GM19023 (cell line): ENCODE results near the gene PRUNE1.

Source experiments
- ATAC-seq: cut with Tn5 transposase; IDR thresholded peaks from one replicate; pipeline ENCODE4 v1.9.1; 2021; ENCODE audit warnings: mild to moderate bottlenecking, moderate library complexity; ENCODE audit not compliant: unreplicated experiment

PRUNE1 gene, protein sequence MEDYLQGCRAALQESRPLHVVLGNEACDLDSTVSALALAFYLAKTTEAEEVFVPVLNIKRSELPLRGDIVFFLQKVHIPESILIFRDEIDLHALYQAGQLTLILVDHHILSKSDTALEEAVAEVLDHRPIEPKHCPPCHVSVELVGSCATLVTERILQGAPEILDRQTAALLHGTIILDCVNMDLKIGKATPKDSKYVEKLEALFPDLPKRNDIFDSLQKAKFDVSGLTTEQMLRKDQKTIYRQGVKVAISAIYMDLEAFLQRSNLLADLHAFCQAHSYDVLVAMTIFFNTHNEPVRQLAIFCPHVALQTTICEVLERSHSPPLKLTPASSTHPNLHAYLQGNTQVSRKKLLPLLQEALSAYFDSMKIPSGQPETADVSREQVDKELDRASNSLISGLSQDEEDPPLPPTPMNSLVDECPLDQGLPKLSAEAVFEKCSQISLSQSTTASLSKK

DNA sequence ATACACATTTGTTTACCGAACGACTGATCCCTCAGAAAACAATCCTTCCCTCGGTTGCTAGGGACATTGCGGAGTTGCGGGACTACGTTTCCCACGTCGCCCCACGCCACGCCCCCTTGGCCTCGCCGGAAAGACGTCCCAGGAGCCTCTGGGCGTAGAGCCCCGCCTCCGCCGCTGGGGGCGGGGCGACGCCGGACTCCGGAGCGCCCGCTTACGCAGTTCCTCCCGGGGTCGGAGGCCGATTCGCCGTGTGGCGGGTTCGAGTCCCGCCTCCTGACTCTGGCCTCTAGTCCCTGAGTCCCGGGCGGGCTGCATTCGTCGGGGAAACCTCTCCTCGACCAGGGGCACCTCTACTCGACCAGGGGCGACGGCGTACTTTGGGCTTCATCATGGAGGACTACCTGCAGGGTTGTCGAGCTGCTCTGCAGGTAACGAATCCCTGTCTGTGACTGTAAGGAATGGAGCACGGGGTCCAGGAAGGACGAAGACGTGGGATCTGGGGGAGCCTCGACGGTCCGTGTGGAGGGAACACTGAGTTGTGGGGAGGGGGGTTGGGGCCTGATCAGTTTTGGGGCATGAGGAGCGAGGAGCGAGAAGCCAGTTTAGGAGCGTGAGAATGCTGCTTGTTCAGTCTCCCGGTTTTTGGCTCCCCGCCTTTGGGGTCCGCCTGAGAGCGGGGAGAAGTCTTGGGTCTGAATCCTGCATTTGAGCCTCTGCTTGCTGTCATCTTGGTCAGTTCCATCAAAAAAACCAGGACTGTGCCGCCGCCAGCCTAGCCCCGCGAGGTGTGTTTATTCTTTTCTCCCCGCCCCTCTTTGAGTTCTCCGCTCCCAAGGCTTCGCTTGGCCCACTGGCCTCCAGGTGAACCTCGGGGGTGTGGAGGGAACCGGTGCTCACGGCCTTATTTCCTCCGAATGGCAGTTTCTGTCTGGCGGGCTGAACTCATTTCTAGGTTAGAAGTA is at the start of gene PRUNE1:
PRUNE1 (plus strand) TSS at position 206 of the 962 bp plus-strand sequence; CDS start at position 390, 184 bp downstream.
- peak; percentile 63 for ATAC-seq

GRCh38 chr1:150960646-150961045 is 47.6 kb upstream of the PRUNE1 start:
- ATAC-seq, result no peak

DNA sequence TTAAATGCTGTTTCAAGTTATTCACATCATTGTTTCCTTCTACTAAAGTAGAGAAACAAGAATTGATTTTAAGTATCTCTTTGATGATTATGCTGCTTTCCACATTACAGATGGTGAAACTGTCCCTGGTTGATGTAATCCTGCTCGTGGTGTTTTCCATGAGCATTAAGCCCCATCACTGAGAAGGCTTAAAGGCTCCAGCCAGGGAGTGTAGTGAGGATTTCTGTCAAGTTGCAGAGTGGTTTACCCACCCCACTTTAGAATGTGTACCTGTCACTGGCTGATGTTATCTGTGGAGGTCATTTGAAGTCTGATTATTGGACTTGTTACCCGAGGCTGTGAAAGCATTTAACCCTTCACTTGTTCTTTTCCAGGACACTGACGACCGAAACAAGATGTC is 46.5 kb upstream of the PRUNE1 start:
- ATAC-seq, result no peak

GRCh38 chr1:150963321-150964163 is 44.7 kb upstream of the PRUNE1 start:
- ATAC-seq, result no peak

GRCh38 chr1:150964164-150964489 is 44.1 kb upstream of the PRUNE1 start:
- no peak for ATAC-seq

DNA sequence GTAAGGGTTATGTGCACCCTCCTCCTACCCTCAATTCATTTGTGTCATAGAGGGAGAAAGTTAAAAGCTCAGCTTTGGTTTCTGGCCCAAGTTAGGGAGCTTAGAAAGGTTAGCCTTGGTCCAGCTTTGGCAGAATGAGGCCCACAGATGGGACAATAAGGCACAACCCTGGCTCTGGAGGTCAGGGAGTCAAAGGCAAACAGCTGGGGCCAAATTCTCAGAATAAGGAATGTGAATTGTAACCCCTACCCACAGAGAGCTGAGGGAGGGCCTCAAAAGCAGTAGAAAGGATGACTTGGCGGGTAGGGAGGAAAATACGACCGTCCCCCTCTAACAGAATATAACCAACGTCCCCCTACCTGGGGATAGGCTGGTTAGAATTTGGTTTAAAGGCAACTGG is 42.6 kb upstream of the PRUNE1 start:
- no peak for ATAC-seq

DNA sequence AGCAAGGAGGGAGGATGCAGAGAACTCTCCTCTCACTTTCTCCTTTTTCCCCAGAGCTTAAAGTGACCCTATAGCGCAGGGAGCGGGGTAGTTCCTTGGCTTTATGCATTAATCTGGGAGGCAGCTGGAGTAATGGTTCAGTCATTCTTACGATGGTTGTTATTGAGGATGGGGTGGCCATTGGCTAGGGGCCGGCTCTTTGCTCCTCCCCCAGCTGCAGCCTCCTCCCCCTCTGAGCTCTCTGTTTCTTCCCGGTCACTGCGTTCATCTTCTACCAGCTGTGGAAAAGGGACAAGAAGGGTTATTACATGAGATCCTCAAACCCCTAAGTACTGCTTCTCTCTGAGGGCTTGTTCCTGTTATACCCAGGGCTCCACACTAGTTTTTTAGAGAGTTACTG is 42.2 kb upstream of the PRUNE1 start:
- no peak for ATAC-seq

- ATAC-seq, result no peak
Measured at GRCh38 chr1:150967936-150968335, 40.3 kb upstream of the PRUNE1 start.

- ATAC-seq, result no peak
Measured at GRCh38 chr1:150968491-150968890, 39.8 kb upstream of the PRUNE1 start.

GRCh38 chr1:150969626-150970025 is 38.6 kb upstream of the PRUNE1 start:
- ATAC-seq, result no peak

- ATAC-seq, result no peak
Measured at GRCh38 chr1:150970808-150971582, 37.3 kb upstream of the PRUNE1 start.

DNA sequence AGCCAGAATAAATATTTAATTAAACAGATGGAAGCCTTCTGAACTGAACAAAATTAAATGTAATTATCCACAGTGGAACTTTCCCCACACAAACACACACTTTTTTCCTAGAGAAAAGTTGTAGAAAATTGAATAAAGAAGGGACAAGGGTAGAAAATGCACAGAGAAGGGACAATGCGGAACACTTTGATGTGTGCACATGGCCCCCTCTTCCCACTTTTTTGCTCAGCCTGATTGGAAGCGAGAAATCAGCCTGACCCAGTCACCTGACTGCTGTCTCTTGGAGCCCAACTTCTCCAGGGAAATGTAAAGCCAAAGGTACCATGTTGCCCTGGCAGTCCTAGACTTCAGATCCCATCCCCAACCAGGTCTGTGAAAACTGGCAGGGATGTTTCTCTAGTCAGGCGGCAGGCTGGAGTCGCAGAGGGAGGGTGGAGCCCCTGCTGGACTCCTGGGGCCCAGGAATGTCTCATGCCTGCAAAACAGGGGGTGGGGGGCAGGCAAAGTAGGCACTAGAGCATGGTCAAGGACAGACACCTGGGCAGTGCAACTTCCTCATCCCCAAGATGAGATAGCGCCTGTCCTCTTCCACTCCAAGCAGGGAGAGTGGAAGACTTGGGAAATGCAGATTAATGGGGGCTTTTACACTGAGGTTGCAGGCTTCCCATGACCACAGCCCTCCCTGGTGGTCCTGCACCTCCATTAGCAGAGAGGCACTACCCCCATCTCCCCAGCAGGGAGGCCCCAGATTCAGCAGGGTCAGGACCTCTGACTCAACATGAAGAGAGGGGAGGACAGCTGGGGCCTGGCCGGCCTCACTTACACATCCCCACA is 36.4 kb upstream of the PRUNE1 start:
- no peak for ATAC-seq

- ATAC-seq, result no peak
Measured at GRCh38 chr1:150972417-150972940, 35.8 kb upstream of the PRUNE1 start.

- ATAC-seq, result no peak
Measured at GRCh38 chr1:150973258-150973835, 34.9 kb upstream of the PRUNE1 start.

GRCh38 chr1:150973836-150974579 is 34.2 kb upstream of the PRUNE1 start:
- ATAC-seq, result peak; percentile 46

DNA sequence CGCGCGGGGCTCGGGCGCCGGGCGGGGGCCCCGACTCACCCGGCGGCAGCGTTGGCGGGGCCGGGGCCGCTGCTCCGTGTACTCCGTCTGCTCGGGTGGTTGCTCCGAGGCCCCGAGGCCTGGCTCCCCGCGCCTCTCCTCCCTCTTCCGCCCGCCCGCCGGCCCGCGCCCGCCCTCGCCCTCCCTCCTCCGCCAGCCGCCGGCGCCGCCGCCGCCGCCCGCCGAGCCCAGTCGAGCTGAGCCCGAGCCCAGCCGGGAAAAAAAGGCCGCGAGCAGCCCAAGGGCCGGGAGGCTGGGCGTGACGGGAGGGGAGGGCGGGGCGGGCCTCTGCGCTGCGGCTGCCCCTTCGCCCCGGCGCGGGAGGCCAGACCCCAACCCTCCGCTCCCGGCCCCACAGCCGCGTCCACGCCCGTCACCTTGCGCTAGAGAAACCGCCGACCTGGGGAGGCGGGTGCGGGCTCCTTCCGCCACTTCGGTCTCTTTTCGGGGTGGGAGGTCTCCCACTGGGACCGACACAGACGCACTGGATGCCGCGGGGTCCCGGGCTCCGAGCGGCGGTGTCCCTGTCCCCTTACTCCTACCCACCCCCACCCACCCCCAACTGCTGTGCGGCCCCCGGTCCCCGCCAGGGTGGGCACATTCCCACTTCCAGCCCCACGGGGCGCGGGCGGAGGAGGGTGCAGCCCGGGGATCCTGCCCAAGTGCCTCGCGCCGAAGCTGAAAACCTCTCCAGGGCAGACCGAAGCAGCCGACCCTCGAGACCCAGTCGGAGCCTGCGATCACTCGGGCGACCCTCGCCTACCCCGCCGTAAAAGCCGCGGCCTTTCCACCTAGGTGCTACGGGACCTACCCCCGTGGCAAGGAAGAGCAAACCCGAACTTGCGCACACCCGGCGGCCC is 33.4 kb upstream of the PRUNE1 start, which contains the start of gene CERS2:
CERS2 (minus strand) TSS at position 256 of the 899 bp plus-strand sequence. CDS start 5,745 bp downstream, outside the sequence.
- peak; percentile 57 for ATAC-seq

- ATAC-seq, result no peak
Measured at GRCh38 chr1:150976401-150976821, 31.8 kb upstream of the PRUNE1 start.
